Right lung (tissue), 10 donors: ENCODE data around the gene OR52E6. TPM values are rescaled to one million over a fixed set of nuclear protein-coding genes. Genes with fewer than 3 reads are reported as not detected.
A peak's percentile ranks its signal among the peaks of the same experiment; 100 is the strongest.

ENCODE experiments used
- DNase-seq, 2 donors: peaks; one replicate each; pipeline ENCODE4 v3.0.0-alpha.2; 2013
- long read RNA-seq, 8 donors: transcript quantifications; one replicate each; lab custom pipeline, GENCODE V29; 2026
- polyA plus RNA-seq, 5 donors: library from polyadenylated mRNA; unstranded; fragments of 120-200 nt; gene quantifications; one replicate each; pipeline versions ENCODE4 v1.2.1 to v1.2.3, GENCODE V29; 2013; ENCODE audit warnings: inconsistent platforms in 1 of 5, low replicate concordance in 1 of 5; ENCODE audit not compliant: insufficient read length in 5 of 5, insufficient read depth in 1 of 5

The OR52E6 gene
- polyA plus RNA-seq: not detected
- long read RNA-seq, donor 1: 0 reads
- long read RNA-seq, donor 2: 0 reads
- long read RNA-seq, donor 3: 0 reads
- long read RNA-seq, donor 4: 0 reads
- long read RNA-seq, donor 5: 0 reads
- long read RNA-seq, donor 6: 0 reads
- long read RNA-seq, donor 7: 0 reads
- long read RNA-seq, donor 8: 0 reads

DNA sequence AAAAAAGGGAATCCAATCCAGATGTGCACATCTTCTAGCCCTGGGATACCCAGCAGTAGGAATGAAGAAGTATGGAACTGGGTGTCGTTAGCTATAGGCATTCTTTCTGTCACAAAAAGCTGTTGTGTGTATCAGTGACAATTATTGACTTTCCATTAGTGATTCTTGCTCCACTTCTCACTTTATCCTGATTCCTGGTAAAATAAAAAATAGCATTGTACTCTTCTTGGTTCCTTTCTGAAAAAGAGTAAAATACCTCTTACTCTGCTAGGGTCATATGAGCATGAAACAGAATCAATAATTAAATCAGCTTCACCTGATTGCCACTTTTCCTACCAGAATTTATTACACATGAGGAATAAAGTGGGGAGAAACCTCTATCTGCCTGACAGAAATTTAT, at the start of gene OR52E6:
TSS of gene OR52E6 (minus strand) at position 101 of the 400 bp plus-strand sequence. CDS start at position 101, 0 bp downstream.
- DNase-seq: no peak

- no peak for DNase-seq
Observed at GRCh38 chr11:5891216-5891800, 49.6 kb upstream of the OR52E6 start.

GRCh38 chr11:5887661-5888060, 46.0 kb upstream of the OR52E6 start:
- no peak for DNase-seq

DNA sequence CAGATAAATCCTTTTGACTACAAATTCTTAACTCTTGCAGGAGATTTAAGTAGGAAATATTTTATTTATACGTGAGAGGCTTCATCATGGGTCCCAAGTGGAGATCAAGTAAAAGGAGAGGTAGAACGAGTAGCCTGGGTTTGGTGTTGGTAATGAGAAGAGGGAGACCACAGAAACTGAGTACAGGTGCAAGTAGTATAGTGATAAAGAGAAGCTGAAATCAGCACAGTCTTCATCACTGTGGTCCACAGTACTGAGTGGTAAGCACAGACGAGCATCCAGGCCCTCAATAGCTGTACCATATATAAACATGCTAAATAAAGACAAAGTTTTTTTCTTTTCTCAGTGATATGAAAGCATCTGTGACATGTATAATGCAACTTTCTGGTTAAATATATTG, 45.5 kb upstream of the OR52E6 start:
- no peak for DNase-seq

GRCh38 chr11:5881756-5882155, 40.1 kb upstream of the OR52E6 start:
- no peak for DNase-seq

DNA sequence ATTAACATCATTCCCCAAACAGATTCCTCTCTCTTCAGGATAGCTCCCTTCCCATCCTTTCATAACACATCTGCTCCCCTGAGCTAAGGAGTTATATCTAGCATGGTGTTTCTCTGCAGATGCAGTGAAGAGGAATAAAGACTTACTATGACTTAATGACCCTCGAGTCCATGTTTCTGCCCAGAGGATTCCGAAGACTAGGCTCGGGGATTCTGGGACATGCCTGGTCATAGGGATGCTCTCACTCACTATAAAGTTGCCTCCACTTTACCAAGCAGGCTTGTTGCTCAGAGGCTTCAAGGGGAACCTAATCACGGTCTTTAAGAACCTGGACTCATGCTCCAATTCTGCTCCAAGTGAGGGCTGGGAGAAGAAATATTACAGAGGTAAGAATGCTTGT, 38.6 kb upstream of the OR52E6 start, which contains the start of gene OR52E4:
TSS of gene OR52E4 (plus strand) at position 301 of the 400 bp plus-strand sequence. CDS start 3,664 bp downstream, outside the sequence.
- no peak for DNase-seq

- no peak for DNase-seq
Observed at GRCh38 chr11:5878564-5878963, 36.9 kb upstream of the OR52E6 start.

GRCh38 chr11:5865826-5866225, 24.1 kb upstream of the OR52E6 start:
- DNase-seq: no peak

DNA sequence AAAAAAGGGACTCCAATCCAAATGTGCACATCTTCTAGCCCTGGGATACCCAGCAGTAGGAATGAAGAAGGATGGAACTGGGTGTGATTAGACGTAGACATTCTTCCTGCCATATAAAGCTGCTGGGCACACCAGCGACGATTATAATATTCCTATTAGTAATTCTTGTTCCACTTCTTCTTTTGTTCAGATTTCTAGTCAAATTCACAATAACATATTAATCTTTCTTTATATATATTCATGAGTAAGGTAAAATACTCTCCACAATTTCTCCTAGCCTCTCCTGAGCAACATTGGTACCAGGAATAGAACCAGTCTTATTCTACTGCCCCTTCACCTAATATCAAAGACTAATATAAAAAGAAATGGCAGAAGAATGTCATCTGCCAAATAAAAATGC, 15.9 kb upstream of the OR52E6 start, which contains the start of gene OR52E8:
TSS of gene OR52E8 (minus strand) at position 101 of the 400 bp plus-strand sequence. CDS start at position 101, 0 bp downstream.
- DNase-seq: no peak

DNA sequence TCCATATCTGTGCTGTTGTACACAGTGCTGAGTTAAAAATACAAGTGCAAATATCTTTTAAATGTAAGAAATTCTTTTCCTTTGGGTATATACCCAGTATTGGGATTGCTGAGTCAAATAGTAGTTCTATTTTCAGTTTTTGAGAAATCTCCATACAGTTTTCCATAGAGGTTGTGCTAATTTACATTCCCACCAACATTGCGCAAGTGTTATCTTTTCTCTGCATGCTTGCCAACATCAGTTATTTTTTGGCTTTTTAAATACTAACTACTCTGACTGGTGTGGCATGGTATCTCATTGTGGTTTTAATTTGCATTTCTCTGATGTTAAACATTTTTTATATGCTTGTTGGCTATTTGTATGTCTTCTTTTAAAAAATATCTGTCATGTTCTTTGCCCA, 9.3 kb upstream of the OR52E6 start:
- DNase-seq: no peak

GRCh38 chr11:5847711-5848110, 6.0 kb upstream of the OR52E6 start:
- no peak for DNase-seq

DNA sequence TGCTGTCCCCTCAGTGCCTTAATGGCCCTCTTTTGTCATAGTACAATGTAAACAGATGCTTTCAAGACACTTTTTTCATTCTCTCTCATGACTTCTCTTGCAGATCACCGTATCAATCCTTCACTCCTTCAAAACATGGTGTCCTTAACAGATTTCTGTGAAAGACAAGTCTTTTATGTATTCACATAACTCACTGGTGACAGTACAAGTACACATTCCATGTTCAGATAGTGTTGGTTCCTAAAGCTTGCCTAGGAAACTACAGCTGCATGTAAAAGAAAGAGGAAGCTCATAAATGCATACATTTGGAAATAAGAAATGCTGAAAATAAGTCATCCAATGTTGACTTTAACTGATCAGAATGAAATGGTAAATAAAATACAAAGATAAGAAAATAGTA, 5.0 kb upstream of the OR52E6 start:
- DNase-seq: no peak

DNA sequence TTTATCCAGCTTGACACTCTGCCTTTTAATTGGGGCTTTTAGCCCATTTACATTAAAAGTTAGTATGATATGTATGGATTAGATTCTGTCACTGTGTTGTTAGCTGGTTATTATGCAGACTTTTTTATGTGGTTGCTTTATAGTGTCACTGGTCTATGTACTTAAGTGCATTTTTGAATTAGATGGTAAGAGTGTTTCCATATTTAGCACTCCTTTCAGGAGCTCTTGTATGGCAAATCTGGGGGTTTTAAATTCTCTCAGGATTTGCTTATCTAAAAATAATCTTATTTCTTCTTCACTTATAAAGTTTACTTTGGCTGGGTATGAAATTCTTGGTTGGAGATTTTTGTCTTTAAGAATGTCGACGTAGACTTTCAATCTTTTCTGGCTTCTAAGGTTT, 4.0 kb downstream of the OR52E6 start:
- no peak for DNase-seq

DNA sequence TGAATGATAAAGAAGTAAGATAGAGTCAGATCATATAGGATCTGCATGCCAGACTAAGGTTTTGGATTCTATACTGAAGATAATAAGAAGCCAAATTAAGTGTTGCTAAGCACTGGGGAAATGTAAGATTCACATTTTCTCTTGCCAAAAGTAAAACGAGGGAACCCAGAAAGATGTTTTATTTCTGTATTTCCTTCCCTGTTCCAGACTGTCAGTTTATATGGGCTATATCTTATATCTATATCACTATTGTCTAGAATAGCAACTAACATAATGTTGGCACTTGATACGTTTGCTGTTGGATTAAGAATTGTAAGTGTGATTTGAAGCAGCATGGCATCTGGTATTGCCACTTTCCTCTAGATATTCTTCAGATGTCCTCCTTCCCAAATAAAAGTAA, 8.3 kb downstream of the OR52E6 start:
- no peak for DNase-seq

DNA sequence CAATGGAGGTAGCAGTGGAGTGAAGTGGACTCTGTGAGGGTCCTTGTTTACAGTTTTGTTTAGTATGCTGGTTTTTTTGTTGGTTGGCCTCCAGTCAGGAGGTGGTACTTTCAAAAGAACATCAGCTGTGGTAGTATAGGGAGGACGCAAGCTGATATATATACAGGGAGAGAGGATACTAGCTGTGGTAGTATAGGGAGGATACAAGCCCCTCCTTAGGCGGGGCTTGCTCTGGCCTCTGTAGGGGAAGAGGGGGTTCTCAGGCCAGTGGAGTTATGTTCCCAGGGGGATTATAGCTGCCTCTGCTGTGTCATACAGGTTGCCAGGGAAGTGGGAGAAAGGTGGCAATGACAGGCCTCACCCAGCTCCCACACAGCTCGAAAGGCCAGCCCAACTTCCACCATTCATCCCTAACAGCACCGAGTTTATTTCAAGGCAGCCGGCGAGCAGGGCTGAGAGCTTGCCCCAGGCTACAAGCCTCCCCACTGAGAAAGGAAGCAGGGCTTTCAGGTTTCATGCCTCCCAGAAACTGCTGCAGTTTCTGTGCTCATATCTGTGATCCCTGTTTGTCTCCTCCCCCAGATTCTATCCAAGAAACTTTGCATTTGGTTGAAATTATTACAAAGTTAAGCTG, 10.4 kb downstream of the OR52E6 start:
- DNase-seq: no peak

DNA sequence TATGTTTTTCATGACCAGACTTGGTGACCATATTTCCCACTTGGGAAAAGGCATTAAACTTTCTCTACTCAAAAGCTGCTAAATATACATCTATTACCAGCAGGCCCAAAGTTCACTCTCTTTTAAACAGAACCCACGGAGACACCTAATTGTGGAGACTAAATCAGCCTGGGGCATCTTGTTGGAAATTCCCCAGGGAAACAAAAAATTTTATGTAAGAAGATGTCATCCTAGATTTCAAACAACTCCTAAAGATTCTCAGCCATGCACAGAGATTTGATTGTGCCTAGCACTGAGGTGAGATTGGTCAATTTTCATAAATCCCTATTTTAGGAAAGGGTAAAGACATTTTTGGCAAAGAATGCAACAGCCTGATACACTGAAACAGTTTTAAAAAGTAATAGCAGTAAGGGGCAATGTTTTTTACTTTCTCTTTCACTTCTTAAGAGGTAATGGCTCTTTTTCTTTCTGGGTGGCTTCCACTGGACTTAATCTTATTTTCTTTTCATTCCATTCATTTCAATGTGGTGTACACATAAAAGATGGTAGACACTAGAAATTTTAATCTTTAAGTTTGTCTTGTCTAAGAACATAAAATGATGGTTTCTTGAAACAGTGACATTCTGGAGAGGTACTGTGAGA, 23.3 kb downstream of the OR52E6 start:
- DNase-seq: no peak

GRCh38 chr11:5815534-5815933, 26.2 kb downstream of the OR52E6 start:
- no peak for DNase-seq

DNA sequence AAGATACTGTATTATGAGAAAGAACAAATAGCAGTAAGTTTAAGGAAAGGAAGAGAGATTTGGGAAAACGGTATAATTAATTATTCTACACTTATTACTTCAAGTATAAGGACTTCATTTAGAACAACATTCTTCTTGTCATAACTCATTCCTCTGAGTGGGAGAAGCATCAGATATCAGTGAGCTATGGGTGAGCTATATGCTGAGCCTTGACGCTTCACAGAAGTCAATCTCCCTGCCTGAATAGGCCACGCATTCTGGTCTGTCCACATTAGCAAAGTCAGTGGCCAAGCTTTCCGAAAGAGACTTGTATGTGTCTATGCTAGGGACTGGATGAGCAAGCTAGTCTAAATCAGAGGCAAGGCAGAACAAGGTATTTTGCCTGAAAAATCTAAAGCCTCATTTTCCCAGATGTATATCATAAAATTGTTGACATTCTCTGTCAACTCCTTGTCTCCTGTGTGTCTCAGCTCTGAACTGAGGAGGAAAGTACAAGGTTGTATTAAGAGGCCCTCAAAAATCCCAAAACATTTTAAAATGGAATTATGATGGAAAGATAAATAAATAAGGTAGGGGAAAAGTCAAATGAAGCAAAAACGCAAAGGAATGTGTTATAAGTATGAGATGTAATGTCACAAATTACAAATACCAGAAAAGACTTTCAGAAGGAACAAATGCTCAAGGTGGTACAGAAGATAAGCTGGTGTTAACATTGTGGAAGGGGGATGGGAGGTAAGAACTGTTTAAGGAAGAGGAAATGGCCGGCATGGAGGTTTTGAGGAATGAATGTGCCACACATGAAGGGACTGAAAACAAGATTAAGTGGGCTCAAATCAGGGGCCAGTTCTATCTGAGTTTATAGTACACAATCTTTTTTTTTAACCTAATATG, 31.5 kb downstream of the OR52E6 start:
- DNase-seq: no peak

GRCh38 chr11:5809122-5809519, 32.6 kb downstream of the OR52E6 start:
- DNase-seq: peak in 1 of 2 donors; percentile 6

GRCh38 chr11:5808500-5809121, 33.1 kb downstream of the OR52E6 start, which contains the start of gene OR52N2:
TSS of gene OR52N2 (plus strand) at chr11:5808924. CDS start at chr11:5820336, 11,412 bp downstream.
- peak; percentile 52 to 70 for DNase-seq

- DNase-seq: no peak
Observed at GRCh38 chr11:5807580-5807979, 34.1 kb downstream of the OR52E6 start.
